Thyroid gland (tissue), 4 donors: ENCODE data around the gene MTHFSD.

Experiments used
- POLR2A ChIP-seq, 2 donors: fragments of 450-650 bp; IDR thresholded peaks; one replicate each; pipeline ENCODE4 v1.6.1; 2017; ENCODE audit warnings: antibody characterized with exemption in 2 of 2, mild to moderate bottlenecking in 2 of 2, moderate library complexity in 1 of 2
- TF ChIP-seq, protein P1 (sequence below), 6 experiments: fragments of 200-600 bp in 3 of 6; fragments of 450-650 bp in 3 of 6; sonication (generic) in 3 of 6; IDR thresholded peaks; one replicate each; pipeline ENCODE4 v1.5.1; 2016 to 2019; ENCODE audit warnings: antibody characterized with exemption in 6 of 6, mild to moderate bottlenecking in 2 of 6, inconsistent platforms in 1 of 6, moderate library complexity in 1 of 6

DNA sequence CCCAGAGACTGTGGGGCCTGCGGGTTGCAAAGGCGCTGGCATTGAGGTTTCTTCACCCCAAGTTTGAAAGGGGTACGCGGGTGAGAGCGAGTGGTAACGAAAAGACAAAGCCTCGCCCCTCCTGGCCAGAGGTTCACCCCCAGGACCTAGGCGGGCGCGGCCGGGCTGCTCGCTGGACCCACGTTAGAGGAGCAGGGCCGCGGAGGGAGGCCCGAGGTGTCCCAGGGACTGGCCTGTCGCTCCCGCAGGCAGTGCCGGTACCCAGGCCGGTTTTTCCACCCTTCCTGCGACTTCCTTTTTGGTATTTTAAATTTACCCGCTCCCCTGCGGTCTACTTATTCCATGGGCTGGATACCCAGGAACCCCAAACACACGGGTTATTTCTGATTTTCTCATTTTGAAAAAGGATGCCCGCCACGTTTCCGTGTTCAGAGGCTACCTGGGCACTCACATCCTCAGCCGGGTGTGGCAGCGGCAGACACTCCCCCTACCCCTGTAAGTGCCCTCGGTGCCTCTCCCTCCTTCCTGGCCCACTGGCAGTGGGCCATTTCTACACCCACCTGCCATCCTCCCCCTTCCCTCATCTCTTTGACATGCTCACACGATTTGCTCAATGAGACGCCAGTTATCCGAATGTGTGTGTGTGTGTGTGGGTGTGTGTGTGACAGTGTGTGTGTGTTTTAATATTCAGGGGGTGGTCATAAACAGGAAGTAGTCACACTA is 21.7 kb upstream of the MTHFSD start:
- TF ChIP-seq, protein P1, sequence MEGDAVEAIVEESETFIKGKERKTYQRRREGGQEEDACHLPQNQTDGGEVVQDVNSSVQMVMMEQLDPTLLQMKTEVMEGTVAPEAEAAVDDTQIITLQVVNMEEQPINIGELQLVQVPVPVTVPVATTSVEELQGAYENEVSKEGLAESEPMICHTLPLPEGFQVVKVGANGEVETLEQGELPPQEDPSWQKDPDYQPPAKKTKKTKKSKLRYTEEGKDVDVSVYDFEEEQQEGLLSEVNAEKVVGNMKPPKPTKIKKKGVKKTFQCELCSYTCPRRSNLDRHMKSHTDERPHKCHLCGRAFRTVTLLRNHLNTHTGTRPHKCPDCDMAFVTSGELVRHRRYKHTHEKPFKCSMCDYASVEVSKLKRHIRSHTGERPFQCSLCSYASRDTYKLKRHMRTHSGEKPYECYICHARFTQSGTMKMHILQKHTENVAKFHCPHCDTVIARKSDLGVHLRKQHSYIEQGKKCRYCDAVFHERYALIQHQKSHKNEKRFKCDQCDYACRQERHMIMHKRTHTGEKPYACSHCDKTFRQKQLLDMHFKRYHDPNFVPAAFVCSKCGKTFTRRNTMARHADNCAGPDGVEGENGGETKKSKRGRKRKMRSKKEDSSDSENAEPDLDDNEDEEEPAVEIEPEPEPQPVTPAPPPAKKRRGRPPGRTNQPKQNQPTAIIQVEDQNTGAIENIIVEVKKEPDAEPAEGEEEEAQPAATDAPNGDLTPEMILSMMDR (IDR thresholded peaks at IDR 0.05), result no peak
- no peak for TF ChIP-seq POLR2A (IDR thresholded peaks at IDR 0.05)
